GM19463 (cell line): Measurements from ENCODE around the gene POLL.
"Not testable (repeated sequence)": the region's sequence is repeated elsewhere in the genome, so short reads cannot be mapped to it uniquely, and the experiment has no call there.

Experiments
- ATAC-seq: cut with Tn5 transposase; IDR thresholded peaks from one replicate; pipeline ENCODE4 v1.9.1; 2021; ENCODE audit warnings: mild to moderate bottlenecking, moderate library complexity; ENCODE audit not compliant: unreplicated experiment

The POLL gene

GRCh38 chr10:101587725-101588653, at the start of gene POLL, which contains the start of gene DPCD:
POLL (minus strand) TSS chr10:101588257; CDS start chr10:101587360, 897 bp downstream.
DPCD (plus strand) TSS chr10:101588321; CDS start chr10:101588337, 16 bp downstream.
- peak; percentile 96 for ATAC-seq

GRCh38 chr10:101633510-101633909, 45.5 kb upstream of the POLL start:
- ATAC-seq: not testable (repeated sequence)

- ATAC-seq: no peak
Observed at GRCh38 chr10:101631821-101632475, 43.9 kb upstream of the POLL start.

- ATAC-seq: no peak
Observed at GRCh38 chr10:101630633-101630920, 42.5 kb upstream of the POLL start.

GRCh38 chr10:101629837-101630632, 42.0 kb upstream of the POLL start:
- no peak for ATAC-seq

GRCh38 chr10:101625821-101626412, 37.9 kb upstream of the POLL start:
- no peak for ATAC-seq

GRCh38 chr10:101624526-101625102, 36.6 kb upstream of the POLL start:
- ATAC-seq: no peak

- no peak for ATAC-seq
Observed at GRCh38 chr10:101623528-101623927, 35.5 kb upstream of the POLL start.

GRCh38 chr10:101619983-101620382, 31.9 kb upstream of the POLL start:
- ATAC-seq: no peak

- ATAC-seq: no peak
Observed at GRCh38 chr10:101618871-101619270, 30.8 kb upstream of the POLL start.

- ATAC-seq: no peak
Observed at GRCh38 chr10:101617824-101618568, 29.9 kb upstream of the POLL start.

GRCh38 chr10:101617102-101617823, 29.2 kb upstream of the POLL start:
- no peak for ATAC-seq

- ATAC-seq: no peak
Observed at GRCh38 chr10:101616415-101617101, 28.5 kb upstream of the POLL start.

- no peak for ATAC-seq
Observed at GRCh38 chr10:101615525-101616116, 27.6 kb upstream of the POLL start.

GRCh38 chr10:101614663-101615524, 26.8 kb upstream of the POLL start:
- no peak for ATAC-seq

GRCh38 chr10:101613646-101614045, 25.6 kb upstream of the POLL start:
- ATAC-seq: no peak

- no peak for ATAC-seq
Observed at GRCh38 chr10:101612872-101613271, 24.8 kb upstream of the POLL start.
